CD4-positive, alpha-beta T cell treated with Interferon gamma for 1 hour (primary cell): ENCODE results near the gene CA10.
A peak's percentile ranks its signal among the peaks of the same experiment; 100 is the strongest.

Source experiments
- DNase-seq: peaks from one replicate; pipeline ENCODE4 v3.0.0-alpha.2; 2020

CA10 gene

GRCh38 chr17:51813140-51813783, 345.3 kb downstream of the CA10 start:
- DNase-seq, result no peak

GRCh38 chr17:51807460-51807859, 351.1 kb downstream of the CA10 start:
- DNase-seq, result no peak

GRCh38 chr17:51805765-51806164, 352.7 kb downstream of the CA10 start:
- DNase-seq, result no peak

- no peak for DNase-seq
These were observed 353.3 kb downstream of the CA10 start for GRCh38 chr17:51805185-51805584.

- DNase-seq, result no peak
These were observed 355.4 kb downstream of the CA10 start for GRCh38 chr17:51803161-51803560.

- DNase-seq, result no peak
These were observed 356.0 kb downstream of the CA10 start for GRCh38 chr17:51802544-51802943.

GRCh38 chr17:51801626-51802025, 356.9 kb downstream of the CA10 start:
- no peak for DNase-seq

- DNase-seq, result no peak
These were observed 358.5 kb downstream of the CA10 start for GRCh38 chr17:51799981-51800380.

- no peak for DNase-seq
These were observed 359.3 kb downstream of the CA10 start for GRCh38 chr17:51799240-51799639.

GRCh38 chr17:51797150-51797549, 361.4 kb downstream of the CA10 start:
- no peak for DNase-seq

- DNase-seq, result no peak
These were observed 362.5 kb downstream of the CA10 start for GRCh38 chr17:51796026-51796425.

- no peak for DNase-seq
These were observed 363.1 kb downstream of the CA10 start for GRCh38 chr17:51795401-51795800.

GRCh38 chr17:51794466-51794865, 364.0 kb downstream of the CA10 start:
- no peak for DNase-seq

- DNase-seq, result no peak
These were observed 364.8 kb downstream of the CA10 start for GRCh38 chr17:51793686-51794085.

GRCh38 chr17:51778842-51779241, 379.7 kb downstream of the CA10 start:
- no peak for DNase-seq

GRCh38 chr17:51770027-51770759, 388.3 kb downstream of the CA10 start:
- DNase-seq, result no peak

- no peak for DNase-seq
These were observed 389.3 kb downstream of the CA10 start for GRCh38 chr17:51769231-51769630.

- DNase-seq, result no peak
These were observed 389.8 kb downstream of the CA10 start for GRCh38 chr17:51768706-51769105.

- no peak for DNase-seq
These were observed 391.2 kb downstream of the CA10 start for GRCh38 chr17:51767287-51767686.

GRCh38 chr17:51765282-51766135, 393.0 kb downstream of the CA10 start:
- no peak for DNase-seq

GRCh38 chr17:51764387-51764971, 394.0 kb downstream of the CA10 start:
- DNase-seq, result peak; percentile 2

- DNase-seq, result no peak
These were observed 395.5 kb downstream of the CA10 start for GRCh38 chr17:51763058-51763457.

GRCh38 chr17:51761105-51761504, 397.4 kb downstream of the CA10 start:
- DNase-seq, result no peak
